NCI-H187 (cell line): ENCODE measurements around the gene CDK14.

ENCODE experiments used
- DNase-seq, 2 experiments: peaks; one replicate each; lab custom pipeline; 2025; lab: John Stamatoyannopoulos, UW

The CDK14 gene

DNA sequence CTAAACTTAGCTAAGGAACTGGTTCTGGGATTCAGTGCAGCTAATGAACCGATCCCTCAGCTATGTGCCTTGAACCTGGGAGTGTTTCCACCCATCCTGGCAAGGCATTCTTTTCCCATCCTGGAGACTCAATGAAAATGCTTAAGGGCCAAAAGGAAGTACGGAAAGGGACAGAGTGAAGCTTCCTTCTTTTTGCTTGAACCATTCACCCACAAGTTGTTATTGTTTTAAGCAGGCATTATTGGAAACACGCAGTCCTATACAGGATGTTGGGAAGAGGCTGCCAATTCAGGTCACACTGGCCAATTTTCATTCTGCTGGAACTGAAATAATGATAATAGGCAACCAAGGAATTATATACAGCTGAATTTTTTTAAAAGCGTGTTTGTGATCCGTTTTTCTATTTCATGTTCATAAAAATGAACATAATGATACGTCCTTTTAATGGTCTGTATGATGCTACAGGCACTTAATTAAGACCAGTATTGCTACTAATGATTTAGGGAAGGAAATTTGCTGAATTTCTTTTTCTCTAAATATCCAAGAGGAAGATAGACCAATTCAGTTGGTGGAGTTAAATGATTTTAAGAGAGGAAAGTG, 610.3 kb downstream of the CDK14 start:
- DNase-seq: no peak

- no peak for DNase-seq
Measured at GRCh38 chr7:91212582-91212981, 616.5 kb downstream of the CDK14 start.

DNA sequence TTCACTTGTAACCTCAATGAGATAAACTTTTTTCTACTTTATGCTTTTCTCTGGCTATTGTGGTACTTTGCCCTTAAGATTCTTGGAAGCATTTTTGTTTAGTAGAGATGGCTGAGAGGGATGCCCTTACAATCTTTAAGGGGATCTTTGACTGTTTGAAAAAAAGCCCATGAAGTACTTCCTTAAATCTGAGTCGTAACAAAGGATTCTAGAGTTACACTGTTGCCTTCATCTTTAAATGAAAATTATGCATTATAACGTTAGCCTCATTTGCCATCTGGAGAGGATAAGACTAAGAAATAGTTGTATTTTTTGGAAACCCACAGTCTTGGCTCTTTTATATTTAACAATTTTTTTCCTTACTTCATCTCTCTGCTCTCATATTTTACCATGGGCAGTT, 630.3 kb downstream of the CDK14 start:
- DNase-seq: no peak

GRCh38 chr7:91228327-91228726, 632.2 kb downstream of the CDK14 start:
- no peak for DNase-seq

GRCh38 chr7:91228927-91229558, 632.9 kb downstream of the CDK14 start:
- no peak for DNase-seq

GRCh38 chr7:91230100-91230499, 634.0 kb downstream of the CDK14 start:
- DNase-seq: no peak

- no peak for DNase-seq
Measured at GRCh38 chr7:91230503-91230902, 634.4 kb downstream of the CDK14 start.

GRCh38 chr7:91233212-91233611, 637.1 kb downstream of the CDK14 start:
- DNase-seq: no peak

- no peak for DNase-seq
Measured at GRCh38 chr7:91235211-91235832, 639.2 kb downstream of the CDK14 start.

- no peak for DNase-seq
Measured at GRCh38 chr7:91239171-91239604, 643.1 kb downstream of the CDK14 start.

DNA sequence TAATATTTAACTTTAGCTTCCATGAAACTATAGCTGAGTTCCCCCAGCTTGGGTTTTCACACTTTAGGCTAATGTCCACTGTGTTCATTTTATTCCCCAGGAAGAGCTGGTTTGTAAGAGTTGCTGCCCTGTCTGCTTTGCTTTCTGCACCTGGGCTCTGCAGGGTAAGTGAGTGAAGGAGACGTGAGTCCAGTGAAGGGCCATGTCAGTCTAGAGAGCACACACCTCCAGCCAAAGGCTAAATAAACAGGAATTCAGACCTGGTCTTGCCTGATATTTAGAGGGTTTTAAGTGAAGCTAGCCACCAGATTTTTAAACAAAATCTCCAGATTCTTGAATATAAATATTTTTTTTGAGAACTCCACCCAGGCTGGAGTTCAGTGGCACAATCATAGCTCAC, 643.7 kb downstream of the CDK14 start:
- no peak for DNase-seq

DNA sequence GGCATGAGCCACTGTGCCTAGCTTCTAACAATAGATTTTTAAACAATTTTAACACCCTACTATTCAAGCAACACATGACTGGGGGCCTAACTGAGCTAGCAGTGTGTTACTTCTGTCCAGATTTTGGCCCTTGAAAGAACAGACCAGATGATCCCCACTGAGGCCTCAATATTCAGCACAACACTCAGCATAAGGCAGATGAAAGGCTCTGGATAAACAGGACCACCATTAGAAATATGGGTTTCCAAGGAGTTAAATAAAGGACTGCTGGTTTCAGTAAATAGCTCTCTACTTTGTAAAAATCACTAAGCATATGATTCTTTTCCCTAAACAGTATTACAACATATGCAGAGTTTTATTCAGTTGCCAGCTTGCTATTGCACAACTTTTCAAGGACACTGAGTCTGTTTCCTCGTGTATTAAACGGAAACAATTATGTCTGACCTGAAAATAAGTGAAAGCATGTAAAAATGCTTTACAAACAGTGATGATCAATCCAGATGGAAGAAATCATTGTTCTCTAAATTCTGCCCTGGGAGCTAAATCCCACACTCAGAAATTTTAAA, 644.3 kb downstream of the CDK14 start:
- no peak for DNase-seq

DNA sequence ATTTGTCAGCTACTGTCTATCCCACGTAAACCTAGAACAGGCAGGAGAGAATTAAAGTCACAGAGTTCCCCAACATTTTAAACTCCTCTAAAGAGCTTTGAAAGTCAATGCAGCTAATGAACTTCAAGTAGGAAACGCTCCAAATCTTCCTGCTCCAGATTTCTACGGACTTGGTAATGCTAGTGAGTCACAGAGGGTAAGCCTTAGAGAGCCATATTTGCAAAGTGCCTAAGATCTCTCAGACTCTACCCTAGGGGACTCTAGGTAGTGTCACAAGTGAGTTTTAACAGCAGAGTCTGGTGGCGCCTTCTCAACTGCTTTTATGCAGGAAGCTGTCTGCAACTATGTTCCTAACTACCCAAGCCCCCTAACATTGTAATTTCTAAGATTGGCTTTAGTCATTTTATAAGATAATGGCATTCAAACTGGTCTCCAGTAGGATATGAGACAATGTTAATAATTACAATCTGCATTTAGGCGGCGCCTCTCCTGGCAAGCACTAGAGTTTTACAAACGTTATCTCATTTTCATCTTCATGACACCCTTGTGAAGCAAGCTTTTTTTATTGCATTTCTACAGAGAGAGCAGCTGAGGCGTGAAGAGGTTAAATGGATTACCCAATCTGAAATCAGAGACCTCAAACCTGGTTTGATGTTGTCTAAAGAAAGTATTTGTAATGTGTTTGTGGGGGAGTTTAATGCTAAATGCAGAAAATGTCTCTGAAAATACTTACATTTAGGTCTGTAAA, 646.1 kb downstream of the CDK14 start:
- peak; percentile 13 to 41 for DNase-seq

- DNase-seq: peak; percentile 25 to 71
Measured at GRCh38 chr7:91243591-91244301, 647.6 kb downstream of the CDK14 start.

- no peak for DNase-seq
Measured at GRCh38 chr7:91247500-91247899, 651.4 kb downstream of the CDK14 start.

- no peak for DNase-seq
Measured at GRCh38 chr7:91248996-91249395, 652.9 kb downstream of the CDK14 start.

- DNase-seq: no peak
Measured at GRCh38 chr7:91249506-91250233, 653.5 kb downstream of the CDK14 start.

- DNase-seq: no peak
Measured at GRCh38 chr7:91250706-91251105, 654.6 kb downstream of the CDK14 start.

- DNase-seq: no peak
Measured at GRCh38 chr7:91251877-91252276, 655.8 kb downstream of the CDK14 start.
